MCF 10A (cell line): ENCODE results near the gene PTPRQ. TPM values are rescaled to one million over a fixed set of nuclear protein-coding genes. Genes with fewer than 3 reads are reported as not detected.

Experiments used
- BruUV-seq: library from RNA; stranded (reverse); fragments of 400-500 nt; replicated peaks from 2 replicates; lab custom pipeline; 2021; lab: Mats Ljungman, UMichigan
- CTCF ChIA-PET: fragments of 300-600 bp; sonication (Branson Sonifier 250); formaldehyde crosslinking; extraction: SDS; loops from one replicate; lab custom pipeline; 2021; ENCODE audit warnings: antibody characterized with exemption, inconsistent platforms; lab: Yijun Ruan, JAX
- POLR2A ChIA-PET: fragments of 300-600, 350-650 bp; sonication (Branson Sonifier 250); formaldehyde crosslinking; extraction: SDS; loops from one replicate; lab custom pipeline; 2020; ENCODE audit warnings: antibody characterized with exemption, inconsistent platforms; lab: Yijun Ruan, JAX
- DNase-seq: peaks from one replicate; pipeline ENCODE4 v3.0.0-alpha.2; 2018; ENCODE audit not compliant: unreplicated experiment
- H3K27ac Mint-ChIP-seq: one replicate; pipeline ENCODE4 v1.8.0; 2022; ENCODE audit warnings: mild to moderate bottlenecking, low read depth, mixed read lengths; ENCODE audit not compliant: unreplicated experiment
- H3K27me3 Mint-ChIP-seq: one replicate; pipeline ENCODE4 v1.8.0; 2022; ENCODE audit warnings: mixed read lengths; ENCODE audit not compliant: insufficient read depth, unreplicated experiment
- H3K36me3 Mint-ChIP-seq: one replicate; pipeline ENCODE4 v1.8.0; 2022; ENCODE audit warnings: mild to moderate bottlenecking, moderate library complexity, mixed read lengths; ENCODE audit not compliant: insufficient read depth, unreplicated experiment
- H3K4me1 Mint-ChIP-seq: one replicate; pipeline ENCODE4 v1.8.0; 2022; ENCODE audit warnings: mixed read lengths; ENCODE audit not compliant: insufficient read depth, unreplicated experiment
- H3K4me3 Mint-ChIP-seq: one replicate; pipeline ENCODE4 v1.8.0; 2022; ENCODE audit warnings: mild to moderate bottlenecking, moderate library complexity, mixed read lengths; ENCODE audit not compliant: unreplicated experiment
- H3K9me3 Mint-ChIP-seq: one replicate; pipeline ENCODE4 v1.8.0; 2022; ENCODE audit warnings: mixed read lengths; ENCODE audit not compliant: unreplicated experiment
- CTCF ChIP-seq: fragments of 200-600 bp; IDR thresholded peaks from one replicate; pipeline ENCODE4 v1.8.0; 2022; ENCODE audit warnings: antibody characterized with exemption, mild to moderate bottlenecking; ENCODE audit not compliant: unreplicated experiment
- intact Hi-C: fragments of 100-400 bp; cut with micrococcal nuclease; formaldehyde crosslinking; loops from 2 replicates; pipeline ENCODE4 v1.14.1; 2022
- total RNA-seq: library from RNA; stranded (reverse); gene quantifications from 2 replicates; pipeline ENCODE4 v1.2.3, GENCODE V29; 2022

The PTPRQ gene
- total RNA-seq, 1 experiment from 2014 or later = not detected

- CTCF ChIA-PET = no interaction called here
- no peak overlapping the region for H3K27ac Mint-ChIP-seq
- peak; percentile 40 for TF ChIP-seq CTCF
- intact Hi-C loops = no loop called here
- H3K27me3 Mint-ChIP-seq = peaks cover 17% of the 10 kb centered on the region
- no TSS peak for BruUV-seq
- no peaks in the 10 kb centered on the region for H3K9me3 Mint-ChIP-seq
- H3K4me3 Mint-ChIP-seq = no peak overlapping the region
- POLR2A ChIA-PET = no interaction called here
- peak; percentile 19 for DNase-seq
- no peaks in the 10 kb centered on the region for H3K4me1 Mint-ChIP-seq
- H3K36me3 Mint-ChIP-seq = no peaks in the 10 kb centered on the region
These were observed 266.0 kb downstream of the PTPRQ start for GRCh38 chr12:80709811-80710726.

- no TSS peak for BruUV-seq
These were observed 266.9 kb downstream of the PTPRQ start for GRCh38 chr12:80710727-80711449.

GRCh38 chr12:80711866-80712265 is 267.8 kb downstream of the PTPRQ start:
- no TSS peak for BruUV-seq
- H3K9me3 Mint-ChIP-seq = no peaks in the 10 kb centered on the region
- ChIA-PET CTCF (no interaction called here), POLR2A (no interaction called here)
- H3K36me3 Mint-ChIP-seq = no peaks in the 10 kb centered on the region
- H3K4me1 Mint-ChIP-seq = no peaks in the 10 kb centered on the region
- no peak overlapping the region for H3K27ac Mint-ChIP-seq
- no peak for DNase-seq
- intact Hi-C loops = no loop called here
- peaks cover 24% of the 10 kb centered on the region for H3K27me3 Mint-ChIP-seq
- no peak overlapping the region for H3K4me3 Mint-ChIP-seq
- TF ChIP-seq CTCF = no peak

More at GRCh38 chr12:80710727-80711449, 266.9 kb downstream of the PTPRQ start:
- Mint-ChIP-seq H3K9me3 (no peaks in the 10 kb centered on the region), H3K4me1 (no peaks in the 10 kb centered on the region), H3K36me3 (no peaks in the 10 kb centered on the region), H3K27me3 (peaks cover 24% of the 10 kb centered on the region), H3K4me3 (no peak overlapping the region), H3K27ac (no peak overlapping the region)
- intact Hi-C loops = no loop called here
- TF ChIP-seq CTCF = no peak
- ChIA-PET CTCF (interaction anchor here (0.6 kb wide), 1 partner anchor 34 kb away, joined by 3 read pairs; no protein-coding TSS in a partner anchor), POLR2A (no interaction called here)
- DNase-seq = no peak

- Mint-ChIP-seq H3K4me1 (no peaks in the 10 kb centered on the region), H3K36me3 (no peaks in the 10 kb centered on the region), H3K27me3 (peaks cover 28% of the 10 kb centered on the region), H3K4me3 (no peak overlapping the region), H3K9me3 (no peaks in the 10 kb centered on the region), H3K27ac (no peak overlapping the region)
- no TSS peak for BruUV-seq
- intact Hi-C loops = no loop called here
- ChIA-PET POLR2A (no interaction called here), CTCF (no interaction called here)
- DNase-seq = no peak
- TF ChIP-seq CTCF = no peak
These were observed 268.8 kb downstream of the PTPRQ start for GRCh38 chr12:80712866-80713265.
